Chondrocyte (in vitro differentiated cells): ENCODE measurements around the gene CPSF2. TPM values are rescaled to one million over a fixed set of nuclear protein-coding genes. Genes with fewer than 3 reads are reported as not detected.
"Not testable (repeated sequence)": the region's sequence is repeated elsewhere in the genome, so short reads cannot be mapped to it uniquely, and the experiment has no call there.

ENCODE experiments used
- DNase-seq: peaks from one replicate; pipeline ENCODE4 v3.0.0; 2021; ENCODE audit warnings: mixed read lengths, low spot score
- H3K27ac Mint-ChIP-seq: one replicate; pipeline ENCODE4 v1.8.0; 2021; ENCODE audit warnings: mild to moderate bottlenecking, moderate library complexity, mixed read lengths; ENCODE audit not compliant: unreplicated experiment
- H3K27me3 Mint-ChIP-seq: 2 replicates; pipeline ENCODE4 v1.8.0; 2021; ENCODE audit warnings: low read depth, mixed read lengths
- H3K36me3 Mint-ChIP-seq: 2 replicates; pipeline ENCODE4 v1.8.0; 2021; ENCODE audit warnings: low read depth, mixed read lengths
- H3K4me1 Mint-ChIP-seq: 2 replicates; pipeline ENCODE4 v1.8.0; 2021; ENCODE audit warnings: low read depth, mild to moderate bottlenecking, mixed read lengths
- H3K4me3 Mint-ChIP-seq: one replicate; pipeline ENCODE4 v1.8.0; 2021; ENCODE audit warnings: mild to moderate bottlenecking, moderate library complexity, mixed read lengths; ENCODE audit not compliant: unreplicated experiment
- H3K9me3 Mint-ChIP-seq: 2 replicates; pipeline ENCODE4 v1.8.0; 2021; ENCODE audit warnings: low read depth, mixed read lengths
- total RNA-seq: library from RNA; stranded (reverse); gene quantifications from 3 replicates; pipeline ENCODE4 v1.2.1, GENCODE V29; 2021
- TF ChIP-seq, protein P1 (sequence below): fragments of 200-600 bp; sonication (generic); IDR thresholded peaks from 2 replicates; pipeline ENCODE4 v1.5.0; 2021; ENCODE audit warnings: antibody characterized with exemption, mild to moderate bottlenecking, moderate library complexity

CPSF2 gene
- total RNA-seq, 1 donor from 2014 or later, result 65.0 TPM

- H3K4me3 Mint-ChIP-seq, result no peak overlapping the region
- DNase-seq, result no peak
- H3K27ac Mint-ChIP-seq, result no peak overlapping the region
- TF ChIP-seq, protein P1, sequence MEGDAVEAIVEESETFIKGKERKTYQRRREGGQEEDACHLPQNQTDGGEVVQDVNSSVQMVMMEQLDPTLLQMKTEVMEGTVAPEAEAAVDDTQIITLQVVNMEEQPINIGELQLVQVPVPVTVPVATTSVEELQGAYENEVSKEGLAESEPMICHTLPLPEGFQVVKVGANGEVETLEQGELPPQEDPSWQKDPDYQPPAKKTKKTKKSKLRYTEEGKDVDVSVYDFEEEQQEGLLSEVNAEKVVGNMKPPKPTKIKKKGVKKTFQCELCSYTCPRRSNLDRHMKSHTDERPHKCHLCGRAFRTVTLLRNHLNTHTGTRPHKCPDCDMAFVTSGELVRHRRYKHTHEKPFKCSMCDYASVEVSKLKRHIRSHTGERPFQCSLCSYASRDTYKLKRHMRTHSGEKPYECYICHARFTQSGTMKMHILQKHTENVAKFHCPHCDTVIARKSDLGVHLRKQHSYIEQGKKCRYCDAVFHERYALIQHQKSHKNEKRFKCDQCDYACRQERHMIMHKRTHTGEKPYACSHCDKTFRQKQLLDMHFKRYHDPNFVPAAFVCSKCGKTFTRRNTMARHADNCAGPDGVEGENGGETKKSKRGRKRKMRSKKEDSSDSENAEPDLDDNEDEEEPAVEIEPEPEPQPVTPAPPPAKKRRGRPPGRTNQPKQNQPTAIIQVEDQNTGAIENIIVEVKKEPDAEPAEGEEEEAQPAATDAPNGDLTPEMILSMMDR, result no peak
- H3K9me3 Mint-ChIP-seq, result no peaks in the 10 kb centered on the region
- H3K36me3 Mint-ChIP-seq, result no peaks in the 10 kb centered on the region
- H3K27me3 Mint-ChIP-seq, result no peaks in the 10 kb centered on the region
- H3K4me1 Mint-ChIP-seq, result no peaks in the 10 kb centered on the region
Measured at GRCh38 chr14:92173668-92174067, 51.9 kb downstream of the CPSF2 start.

DNA sequence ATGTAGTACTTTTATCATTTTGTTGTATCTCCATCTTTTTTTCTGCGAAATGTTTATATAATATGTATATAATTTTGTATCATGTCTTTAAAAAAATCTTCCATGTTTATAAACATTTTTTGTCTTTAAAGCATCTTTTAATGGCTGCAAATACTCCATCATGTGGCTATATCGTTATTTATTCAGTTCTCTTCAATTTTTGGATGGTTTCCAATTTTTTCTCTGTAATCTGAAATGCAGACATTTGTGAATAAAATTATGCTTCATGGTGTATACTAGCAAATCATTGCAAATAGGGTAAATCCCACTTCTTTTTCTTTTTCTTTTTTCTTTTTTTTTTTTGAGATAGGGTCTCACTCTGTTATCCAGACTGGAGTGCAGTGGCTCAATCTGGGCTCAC lies 54.0 kb downstream of the CPSF2 start:
- H3K4me1 Mint-ChIP-seq, result no peaks in the 10 kb centered on the region
- H3K4me3 Mint-ChIP-seq, result no peak overlapping the region
- H3K9me3 Mint-ChIP-seq, result no peaks in the 10 kb centered on the region
- TF ChIP-seq, protein P1, result no peak
- no peak overlapping the region for H3K27ac Mint-ChIP-seq
- no peak for DNase-seq
- H3K27me3 Mint-ChIP-seq, result no peaks in the 10 kb centered on the region
- no peaks in the 10 kb centered on the region for H3K36me3 Mint-ChIP-seq

- H3K4me1 Mint-ChIP-seq, result no peaks in the 10 kb centered on the region
- H3K4me3 Mint-ChIP-seq, result no peak overlapping the region
- DNase-seq, result no peak
- H3K9me3 Mint-ChIP-seq, result no peaks in the 10 kb centered on the region
- no peak overlapping the region for H3K27ac Mint-ChIP-seq
- TF ChIP-seq, protein P1, result no peak
- H3K36me3 Mint-ChIP-seq, result no peaks in the 10 kb centered on the region
- H3K27me3 Mint-ChIP-seq, result no peaks in the 10 kb centered on the region
Measured at GRCh38 chr14:92176476-92176875, 54.7 kb downstream of the CPSF2 start.

DNA sequence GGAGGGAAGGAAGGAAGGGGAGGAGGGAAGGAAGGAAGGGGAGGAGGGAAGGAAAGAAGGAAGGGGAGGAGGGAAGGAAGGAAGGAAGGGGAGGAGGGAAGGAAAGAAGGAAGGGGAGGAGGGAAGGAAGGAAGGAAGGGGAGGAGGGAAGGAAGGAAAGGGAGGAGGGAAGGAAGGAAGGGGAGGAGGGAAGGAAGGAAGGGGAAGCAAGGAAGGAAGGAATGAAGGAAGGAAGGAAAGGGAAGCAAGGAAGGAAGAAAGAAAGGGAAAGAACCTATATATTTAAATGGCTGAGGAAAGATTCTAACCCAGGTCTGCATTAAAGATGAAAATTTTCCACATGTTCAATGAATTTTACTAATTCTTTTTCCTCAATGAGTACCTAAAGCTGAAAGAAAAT lies 57.4 kb downstream of the CPSF2 start:
- not testable (repeated sequence) for H3K4me1 Mint-ChIP-seq, H3K27me3 Mint-ChIP-seq, H3K4me3 Mint-ChIP-seq, H3K9me3 Mint-ChIP-seq, DNase-seq, H3K36me3 Mint-ChIP-seq, H3K27ac Mint-ChIP-seq

DNA sequence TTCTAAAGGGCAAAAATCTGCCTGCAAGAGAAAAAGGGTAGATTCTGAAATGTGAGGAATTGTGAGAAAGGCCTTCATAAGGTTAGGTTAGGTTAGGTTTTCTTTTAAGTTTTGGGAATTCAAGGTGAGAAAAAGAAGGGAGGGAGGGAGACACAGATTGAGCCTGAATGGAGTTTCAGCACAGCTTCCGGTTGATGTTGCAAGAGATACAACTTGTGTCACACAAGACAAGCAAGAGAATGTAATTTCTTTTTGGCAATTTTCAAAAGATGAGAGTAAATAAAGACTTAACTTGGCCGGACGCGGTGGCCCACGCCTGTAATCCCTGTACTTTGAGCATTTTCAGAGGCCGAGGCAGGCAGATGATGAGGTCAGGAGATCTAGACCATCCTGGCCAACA lies 63.8 kb downstream of the CPSF2 start:
- TF ChIP-seq, protein P1, result no peak
- H3K27ac Mint-ChIP-seq, result no peak overlapping the region
- H3K4me3 Mint-ChIP-seq, result no peak overlapping the region
- peaks cover 1% of the 10 kb centered on the region for H3K36me3 Mint-ChIP-seq
- no peaks in the 10 kb centered on the region for H3K27me3 Mint-ChIP-seq
- no peak for DNase-seq
- no peaks in the 10 kb centered on the region for H3K4me1 Mint-ChIP-seq
- H3K9me3 Mint-ChIP-seq, result peaks cover 3% of the 10 kb centered on the region

- not testable (repeated sequence) for H3K4me3 Mint-ChIP-seq, H3K36me3 Mint-ChIP-seq, DNase-seq, H3K27me3 Mint-ChIP-seq, H3K4me1 Mint-ChIP-seq, H3K27ac Mint-ChIP-seq, H3K9me3 Mint-ChIP-seq
Measured at GRCh38 chr14:92187616-92188015, 65.8 kb downstream of the CPSF2 start.
